ENCODE results near the gene KCNRG. TPM values are rescaled to one million over a fixed set of nuclear protein-coding genes. Genes with fewer than 3 reads are reported as not detected.

Gene KCNRG
- total RNA-seq, 1 donor from 2014 or later: 0.61 TPM

DNA sequence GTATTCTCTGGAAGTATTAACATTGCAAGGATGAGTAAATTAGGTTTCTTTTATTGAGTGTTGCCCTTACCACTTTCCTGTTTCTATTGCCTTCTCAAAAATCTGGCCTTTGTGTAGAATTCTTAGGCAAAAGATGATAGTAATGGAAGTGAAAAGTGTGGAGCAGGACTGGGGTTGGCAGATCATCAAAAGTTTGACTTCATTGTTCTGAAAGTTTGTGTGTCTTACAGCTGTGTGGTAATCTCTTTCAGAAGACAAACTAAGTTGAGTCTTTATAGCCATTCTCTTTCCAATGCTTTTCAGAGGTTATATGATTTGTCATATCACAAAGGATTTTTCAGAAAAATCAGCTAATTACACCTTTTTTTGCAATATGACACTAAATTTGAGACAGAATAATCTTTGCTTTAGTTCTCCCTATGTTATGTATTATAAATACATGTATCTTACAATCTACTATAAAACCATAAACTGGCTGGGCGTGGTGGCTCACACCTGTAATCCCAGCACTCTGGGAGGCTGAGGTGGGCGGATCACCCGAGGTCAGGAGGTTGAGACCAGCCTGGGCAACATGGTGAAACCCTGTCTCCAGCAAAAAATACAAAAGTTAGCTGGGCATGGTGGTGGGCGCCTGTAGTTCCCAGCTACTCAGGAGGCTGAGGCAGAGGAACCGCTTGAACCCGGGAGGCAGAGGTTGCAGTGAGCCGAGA is 8.7 kb upstream of the KCNRG start:
- no peaks in the 10 kb centered on the region for H3K9me3 ChIP-seq (ENCODE audit: insufficient read depth, low read depth, low read length)
- no peaks in the 10 kb centered on the region for H3K27me3 Mint-ChIP-seq (ENCODE audit: low read depth, unreplicated experiment)
- H3K4me3 ChIP-seq (ENCODE audit: insufficient read depth, low read depth, low read length): no peak overlapping the region
- no peaks in the 10 kb centered on the region for H3K9me3 Mint-ChIP-seq (ENCODE audit: unreplicated experiment)
- peaks cover 15% of the 10 kb centered on the region for H3K36me3 ChIP-seq (ENCODE audit: insufficient read depth, low read length)
- TF ChIP-seq EZH2 (IDR thresholded peaks at IDR 0.05; ENCODE audit: insufficient read depth, low read length): no peak
- TF ChIP-seq, protein P1, sequence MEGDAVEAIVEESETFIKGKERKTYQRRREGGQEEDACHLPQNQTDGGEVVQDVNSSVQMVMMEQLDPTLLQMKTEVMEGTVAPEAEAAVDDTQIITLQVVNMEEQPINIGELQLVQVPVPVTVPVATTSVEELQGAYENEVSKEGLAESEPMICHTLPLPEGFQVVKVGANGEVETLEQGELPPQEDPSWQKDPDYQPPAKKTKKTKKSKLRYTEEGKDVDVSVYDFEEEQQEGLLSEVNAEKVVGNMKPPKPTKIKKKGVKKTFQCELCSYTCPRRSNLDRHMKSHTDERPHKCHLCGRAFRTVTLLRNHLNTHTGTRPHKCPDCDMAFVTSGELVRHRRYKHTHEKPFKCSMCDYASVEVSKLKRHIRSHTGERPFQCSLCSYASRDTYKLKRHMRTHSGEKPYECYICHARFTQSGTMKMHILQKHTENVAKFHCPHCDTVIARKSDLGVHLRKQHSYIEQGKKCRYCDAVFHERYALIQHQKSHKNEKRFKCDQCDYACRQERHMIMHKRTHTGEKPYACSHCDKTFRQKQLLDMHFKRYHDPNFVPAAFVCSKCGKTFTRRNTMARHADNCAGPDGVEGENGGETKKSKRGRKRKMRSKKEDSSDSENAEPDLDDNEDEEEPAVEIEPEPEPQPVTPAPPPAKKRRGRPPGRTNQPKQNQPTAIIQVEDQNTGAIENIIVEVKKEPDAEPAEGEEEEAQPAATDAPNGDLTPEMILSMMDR (IDR thresholded peaks at IDR 0.05; ENCODE audit: insufficient read depth, low read depth, low read length): no peak
- FAIRE-seq: no peak
- no peak overlapping the region for H3K4me3 Mint-ChIP-seq (ENCODE audit: unreplicated experiment)
- no peak overlapping the region for H3K4me2 ChIP-seq (ENCODE audit: low read length)
- H3K27me3 ChIP-seq (ENCODE audit: insufficient read depth, low read length): no peaks in the 10 kb centered on the region
- peaks cover 6% of the 10 kb centered on the region for H3K4me1 Mint-ChIP-seq (ENCODE audit: low read depth, unreplicated experiment)
- DNase-seq (ENCODE audit: low read depth): peak; percentile 21
- H3K9ac ChIP-seq (ENCODE audit: low read length): no peak overlapping the region
- H3K36me3 Mint-ChIP-seq (ENCODE audit: low read depth, unreplicated experiment): peaks cover 14% of the 10 kb centered on the region
- peaks cover 90% of the 10 kb centered on the region for H3K79me2 ChIP-seq (ENCODE audit: insufficient read depth, low read length)
- H3K27ac ChIP-seq (ENCODE audit: low read depth, low read length): no peak overlapping the region
- H2AFZ ChIP-seq (ENCODE audit: low read depth, low read length): no peak overlapping the region
- H3K27ac Mint-ChIP-seq (ENCODE audit: unreplicated experiment): no peak overlapping the region
- H3K4me1 ChIP-seq (ENCODE audit: insufficient read depth, low read length): no peaks in the 10 kb centered on the region
- H4K20me1 ChIP-seq (ENCODE audit: insufficient read depth, low read length): peaks cover 48% of the 10 kb centered on the region

DNA sequence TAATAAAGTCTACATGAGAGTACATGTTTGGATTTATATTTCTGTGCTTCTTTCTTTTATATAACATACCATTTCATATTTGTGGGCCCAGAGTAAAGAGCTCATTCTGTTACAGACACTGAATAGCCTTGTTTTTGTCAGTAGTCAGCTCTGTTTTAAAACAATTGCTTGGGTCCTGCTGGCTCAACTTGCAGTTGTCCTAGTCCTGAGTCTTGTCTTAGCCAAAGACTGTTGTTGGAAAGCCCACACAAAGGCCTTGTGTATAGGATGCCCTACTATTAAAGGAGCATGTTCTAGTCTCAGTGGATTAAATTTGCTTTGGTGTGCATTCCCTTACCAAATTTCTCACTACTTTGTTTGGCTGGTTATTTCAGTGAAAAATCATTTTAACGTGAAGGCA is 3.8 kb upstream of the KCNRG start:
- H3K4me1 Mint-ChIP-seq (ENCODE audit: low read depth, unreplicated experiment): no peaks in the 10 kb centered on the region
- Histone ChIP-seq H3K4me3 (ENCODE audit: insufficient read depth, low read depth, low read length) (no peak overlapping the region), H2AFZ (ENCODE audit: low read depth, low read length) (no peak overlapping the region), H4K20me1 (ENCODE audit: insufficient read depth, low read length) (peaks cover 55% of the 10 kb centered on the region), H3K36me3 (ENCODE audit: insufficient read depth, low read length) (peaks cover 31% of the 10 kb centered on the region), H3K27ac (ENCODE audit: low read depth, low read length) (no peak overlapping the region), H3K79me2 (ENCODE audit: insufficient read depth, low read length) (peaks cover 69% of the 10 kb centered on the region), H3K9me3 (ENCODE audit: insufficient read depth, low read depth, low read length) (no peaks in the 10 kb centered on the region), H3K4me2 (ENCODE audit: low read length) (no peak overlapping the region), H3K9ac (ENCODE audit: low read length) (no peak overlapping the region), H3K27me3 (ENCODE audit: insufficient read depth, low read length) (no peaks in the 10 kb centered on the region), H3K4me1 (ENCODE audit: insufficient read depth, low read length) (no peaks in the 10 kb centered on the region)
- FAIRE-seq (no peak), DNase-seq (ENCODE audit: low read depth) (no peak)
- H3K4me3 Mint-ChIP-seq (ENCODE audit: unreplicated experiment): no peak overlapping the region
- no peak overlapping the region for H3K27ac Mint-ChIP-seq (ENCODE audit: unreplicated experiment)
- peaks cover 27% of the 10 kb centered on the region for H3K36me3 Mint-ChIP-seq (ENCODE audit: low read depth, unreplicated experiment)
- H3K9me3 Mint-ChIP-seq (ENCODE audit: unreplicated experiment): no peaks in the 10 kb centered on the region
- TF ChIP-seq EZH2 (IDR thresholded peaks at IDR 0.05; ENCODE audit: insufficient read depth, low read length): no peak
- TF ChIP-seq, protein P1 (IDR thresholded peaks at IDR 0.05; ENCODE audit: insufficient read depth, low read depth, low read length): no peak
- no peaks in the 10 kb centered on the region for H3K27me3 Mint-ChIP-seq (ENCODE audit: low read depth, unreplicated experiment)
